HAP-1 (cell line): ENCODE results near the gene ZEB1.

Experiments used
- DNase-seq, 2 experiments: peaks; one replicate each; pipeline ENCODE4 v3.0.0-alpha.2; 2016 to 2020; ENCODE audit warnings: low spot score in 2 of 2
- H3K27me3 ChIP-seq: fragments of 250-450 bp; sonication (Bioruptor Pico); 2 replicates; pipeline ENCODE4 v1.5.1; 2020; ENCODE audit warnings: low read depth, mild to moderate bottlenecking, moderate library complexity
- H3K36me3 ChIP-seq: fragments of 250-450 bp; sonication (Bioruptor Pico); replicated peaks from 2 replicates; pipeline ENCODE4 v1.5.1; 2020; ENCODE audit warnings: mild to moderate bottlenecking
- H3K4me1 ChIP-seq: fragments of 250-450 bp; sonication (Bioruptor Pico); 2 replicates; pipeline ENCODE4 v1.5.1; 2020; ENCODE audit warnings: mild to moderate bottlenecking
- H3K4me3 ChIP-seq: fragments of 250-450 bp; sonication (Bioruptor Pico); 2 replicates; pipeline ENCODE4 v1.5.1; 2020; ENCODE audit warnings: mild to moderate bottlenecking, moderate library complexity
- H3K9me3 ChIP-seq: fragments of 250-450 bp; sonication (Bioruptor Pico); 2 replicates; pipeline ENCODE4 v1.5.1; 2020; ENCODE audit warnings: mild to moderate bottlenecking, moderate library complexity
- in situ Hi-C: fragments of 300-500 bp; cut with MboI; formaldehyde crosslinking; loops from 3 replicates; pipeline ENCODE4 v1.14.3; 2020; ENCODE audit warnings: low sequenced_read_pairs, inconsistent platforms, mixed read lengths

The ZEB1 gene

DNA sequence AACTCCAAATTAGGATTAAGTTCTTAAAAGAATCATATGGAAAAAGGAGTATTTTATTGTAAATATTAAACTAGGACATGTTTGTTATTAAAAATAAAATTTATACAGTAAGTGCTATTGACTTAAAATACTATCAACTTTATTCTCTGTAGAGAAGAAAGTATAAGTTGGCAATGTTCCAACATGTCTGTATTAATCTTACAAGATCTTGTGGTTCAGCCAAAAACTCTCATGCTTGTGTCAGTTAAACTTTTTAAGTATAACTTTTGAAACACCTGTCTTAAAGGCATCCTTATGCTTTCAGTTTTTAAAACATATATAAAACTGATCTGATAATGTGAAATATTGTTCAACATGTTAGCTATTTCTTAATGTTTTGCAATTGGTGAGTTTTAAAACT, 160.7 kb downstream of the ZEB1 start:
- no peaks in the 10 kb centered on the region for H3K27me3 ChIP-seq

DNA sequence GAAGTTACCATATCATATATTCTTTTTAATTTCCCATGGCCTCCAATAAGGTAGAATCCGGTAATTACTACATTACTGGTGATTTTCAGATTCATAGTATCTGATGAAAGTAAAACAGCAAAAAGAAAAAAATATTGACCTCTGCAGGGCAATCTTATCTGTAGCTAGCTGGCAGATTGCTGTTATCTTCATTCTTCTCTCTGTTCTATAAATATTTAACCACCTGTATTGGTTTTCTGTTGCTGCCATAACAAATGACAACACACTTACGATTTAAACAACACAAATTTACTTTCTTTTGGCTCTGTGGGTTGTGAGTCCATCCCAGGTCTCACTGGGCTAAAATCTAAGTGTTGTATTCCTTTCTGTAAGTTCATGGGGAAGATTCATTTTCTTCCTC, 164.5 kb downstream of the ZEB1 start:
- Histone ChIP-seq H3K36me3 (no peaks in the 10 kb centered on the region), H3K4me3 (no peak overlapping the region), H3K27me3 (no peaks in the 10 kb centered on the region), H3K4me1 (no peaks in the 10 kb centered on the region), H3K9me3 (no peaks in the 10 kb centered on the region)
- in situ Hi-C loops: no loop called here
- no peak for DNase-seq

More for the DNA sequence above, 160.7 kb downstream of the ZEB1 start:
- DNase-seq: no peak
- no peaks in the 10 kb centered on the region for H3K4me1 ChIP-seq
- H3K4me3 ChIP-seq: no peak overlapping the region
- in situ Hi-C loops: no loop called here
- H3K36me3 ChIP-seq: no peaks in the 10 kb centered on the region
- H3K9me3 ChIP-seq: peaks cover 4% of the 10 kb centered on the region; the same call in 1 of the 2 replicates

DNA sequence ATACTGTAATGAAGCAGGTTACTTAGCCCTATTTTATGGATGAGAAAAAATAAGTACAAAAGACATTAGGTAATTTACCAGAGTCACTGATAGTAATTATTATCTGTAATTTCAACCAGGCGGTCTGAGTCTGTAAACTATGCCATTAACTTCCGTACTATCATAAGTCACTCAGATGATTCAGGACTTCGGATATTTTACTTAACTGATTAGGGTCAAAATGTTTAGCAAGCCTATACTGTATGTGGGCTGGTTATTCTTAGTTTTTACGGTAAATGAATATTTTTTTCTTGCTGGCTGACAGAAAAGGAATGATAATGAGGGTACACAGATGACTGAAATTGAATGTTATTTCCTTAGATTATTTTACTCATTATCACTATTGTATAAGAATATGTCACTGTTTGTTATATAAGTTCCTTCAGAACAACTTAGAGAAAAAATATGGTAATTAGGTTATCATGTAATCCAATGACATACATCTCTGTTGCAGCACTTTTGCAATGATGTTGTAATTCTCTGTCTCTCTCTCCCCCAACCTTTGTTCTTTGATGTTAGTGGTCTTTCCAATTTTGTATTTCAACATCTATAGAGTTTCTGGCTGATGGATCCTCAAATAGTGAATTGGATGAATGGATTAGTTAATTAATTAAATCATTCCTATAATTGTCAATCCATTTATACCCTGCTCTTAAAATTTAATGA, 165.6 kb downstream of the ZEB1 start:
- in situ Hi-C loops: no loop called here
- no peak for DNase-seq
- Histone ChIP-seq H3K4me3 (no peak overlapping the region), H3K36me3 (no peaks in the 10 kb centered on the region), H3K9me3 (no peaks in the 10 kb centered on the region), H3K4me1 (no peaks in the 10 kb centered on the region), H3K27me3 (no peaks in the 10 kb centered on the region)

- H3K4me1 ChIP-seq: no peaks in the 10 kb centered on the region
- H3K36me3 ChIP-seq: no peaks in the 10 kb centered on the region
- H3K27me3 ChIP-seq: no peaks in the 10 kb centered on the region
- no peaks in the 10 kb centered on the region for H3K9me3 ChIP-seq
- no peak overlapping the region for H3K4me3 ChIP-seq
- peak; percentile 18 to 23 for DNase-seq
- in situ Hi-C loops: no loop called here
Observed at GRCh38 chr10:31490858-31491504, 172.0 kb downstream of the ZEB1 start.

GRCh38 chr10:31507427-31507826, 188.4 kb downstream of the ZEB1 start:
- in situ Hi-C loops: no loop called here
- DNase-seq: no peak
- Histone ChIP-seq H3K36me3 (peaks cover 4% of the 10 kb centered on the region; the same call in 1 of the 2 replicates), H3K4me3 (no peak overlapping the region), H3K4me1 (no peaks in the 10 kb centered on the region), H3K9me3 (peaks cover 3% of the 10 kb centered on the region; the same call in 1 of the 2 replicates), H3K27me3 (no peaks in the 10 kb centered on the region)

- H3K4me3 ChIP-seq: no peak overlapping the region
- no peaks in the 10 kb centered on the region for H3K4me1 ChIP-seq
- no peaks in the 10 kb centered on the region for H3K27me3 ChIP-seq
- peaks cover 4% of the 10 kb centered on the region; the same call in 1 of the 2 replicates for H3K36me3 ChIP-seq
- in situ Hi-C loops: no loop called here
- peaks cover 3% of the 10 kb centered on the region; the same call in 1 of the 2 replicates for H3K9me3 ChIP-seq
- DNase-seq: no peak
Observed at GRCh38 chr10:31508234-31508633, 189.2 kb downstream of the ZEB1 start.

- in situ Hi-C loops: no loop called here
- Histone ChIP-seq H3K4me3 (no peak overlapping the region), H3K9me3 (peaks cover 3% of the 10 kb centered on the region; the same call in 1 of the 2 replicates), H3K27me3 (no peaks in the 10 kb centered on the region), H3K36me3 (peaks cover 4% of the 10 kb centered on the region; the same call in 1 of the 2 replicates), H3K4me1 (no peaks in the 10 kb centered on the region)
- no peak for DNase-seq
Observed at GRCh38 chr10:31508882-31509281, 189.9 kb downstream of the ZEB1 start.

GRCh38 chr10:31509989-31510388, 191.0 kb downstream of the ZEB1 start:
- peaks cover 7% of the 10 kb centered on the region for H3K4me1 ChIP-seq
- H3K27me3 ChIP-seq: no peaks in the 10 kb centered on the region
- DNase-seq: no peak
- in situ Hi-C loops: no loop called here
- peaks cover 4% of the 10 kb centered on the region; the same call in 1 of the 2 replicates for H3K36me3 ChIP-seq
- H3K4me3 ChIP-seq: no peak overlapping the region
- H3K9me3 ChIP-seq: peaks cover 3% of the 10 kb centered on the region; the same call in 1 of the 2 replicates

- peaks cover 4% of the 10 kb centered on the region; the same call in 1 of the 2 replicates for H3K36me3 ChIP-seq
- H3K4me3 ChIP-seq: no peak overlapping the region
- DNase-seq: peak in 1 of 2 experiments; percentile 68
- in situ Hi-C loops: no loop called here
- peaks cover 19% of the 10 kb centered on the region for H3K4me1 ChIP-seq
- H3K27me3 ChIP-seq: no peaks in the 10 kb centered on the region
- H3K9me3 ChIP-seq: no peaks in the 10 kb centered on the region
Observed at GRCh38 chr10:31515116-31515515, 196.1 kb downstream of the ZEB1 start.

- H3K4me3 ChIP-seq: no peak overlapping the region
- H3K4me1 ChIP-seq: peaks cover 19% of the 10 kb centered on the region
- H3K9me3 ChIP-seq: no peaks in the 10 kb centered on the region
- H3K27me3 ChIP-seq: no peaks in the 10 kb centered on the region
- H3K36me3 ChIP-seq: peaks cover under 1% of the 10 kb centered on the region; the same call in 1 of the 2 replicates
- no peak for DNase-seq
- in situ Hi-C loops: no loop called here
Observed at GRCh38 chr10:31515819-31516402, 196.9 kb downstream of the ZEB1 start.

- Histone ChIP-seq H3K4me1 (no peaks in the 10 kb centered on the region), H3K27me3 (no peaks in the 10 kb centered on the region), H3K9me3 (no peaks in the 10 kb centered on the region), H3K36me3 (peaks cover 14% of the 10 kb centered on the region), H3K4me3 (no peak overlapping the region)
- in situ Hi-C loops: no loop called here
- DNase-seq: no peak
Observed at GRCh38 chr10:31520986-31521831, 202.2 kb downstream of the ZEB1 start.

DNA sequence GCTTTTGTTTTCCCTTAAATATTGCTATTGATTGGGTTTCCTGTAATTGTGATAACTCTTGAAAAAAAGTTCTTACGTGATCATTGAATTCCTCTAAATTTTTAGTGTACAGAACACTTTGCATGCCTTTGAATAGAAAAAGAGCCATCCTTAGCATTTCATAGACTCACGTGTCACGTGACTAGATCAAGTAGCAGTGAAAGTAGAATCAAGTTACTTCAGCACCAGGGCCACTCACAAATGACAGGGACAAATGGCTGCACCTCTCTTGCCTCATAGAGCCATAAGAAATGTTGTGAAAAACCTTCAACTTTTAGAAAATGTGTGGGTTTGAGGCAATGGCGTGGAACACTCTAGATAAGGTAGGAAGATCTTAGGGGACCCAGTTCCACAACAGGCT, 203.8 kb downstream of the ZEB1 start:
- H3K4me1 ChIP-seq: no peaks in the 10 kb centered on the region
- no peaks in the 10 kb centered on the region for H3K9me3 ChIP-seq
- in situ Hi-C loops: no loop called here
- H3K4me3 ChIP-seq: no peak overlapping the region
- peaks cover 14% of the 10 kb centered on the region for H3K36me3 ChIP-seq
- DNase-seq: no peak
- H3K27me3 ChIP-seq: no peaks in the 10 kb centered on the region

DNA sequence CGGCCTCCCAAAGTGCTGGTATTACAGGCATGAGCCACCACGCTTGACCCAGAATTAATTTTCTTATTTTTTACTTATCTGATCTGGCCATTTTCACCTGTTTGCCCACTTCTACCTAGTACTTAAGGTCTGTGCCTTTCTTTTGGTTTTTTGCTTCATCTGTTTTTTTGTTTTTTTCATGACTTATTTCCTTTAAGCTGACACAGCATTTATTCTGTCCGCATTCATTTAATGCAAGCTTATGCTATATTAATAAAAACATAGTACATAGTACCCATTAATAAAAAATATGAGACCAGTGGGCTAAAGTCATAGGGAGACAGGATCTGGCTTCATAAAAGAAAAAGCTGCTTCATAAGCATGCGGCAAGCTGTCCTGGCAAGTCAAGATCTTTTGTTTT, 205.4 kb downstream of the ZEB1 start:
- DNase-seq: no peak
- Histone ChIP-seq H3K36me3 (peaks cover 14% of the 10 kb centered on the region), H3K4me1 (no peaks in the 10 kb centered on the region), H3K9me3 (no peaks in the 10 kb centered on the region), H3K4me3 (no peak overlapping the region), H3K27me3 (no peaks in the 10 kb centered on the region)
- in situ Hi-C loops: no loop called here
